GM21390 (cell line): ENCODE results near the gene CD300A.

Experiments
- ATAC-seq: cut with Tn5 transposase; IDR thresholded peaks from one replicate; pipeline ENCODE4 v1.9.1; 2021; ENCODE audit not compliant: unreplicated experiment

CD300A gene

DNA sequence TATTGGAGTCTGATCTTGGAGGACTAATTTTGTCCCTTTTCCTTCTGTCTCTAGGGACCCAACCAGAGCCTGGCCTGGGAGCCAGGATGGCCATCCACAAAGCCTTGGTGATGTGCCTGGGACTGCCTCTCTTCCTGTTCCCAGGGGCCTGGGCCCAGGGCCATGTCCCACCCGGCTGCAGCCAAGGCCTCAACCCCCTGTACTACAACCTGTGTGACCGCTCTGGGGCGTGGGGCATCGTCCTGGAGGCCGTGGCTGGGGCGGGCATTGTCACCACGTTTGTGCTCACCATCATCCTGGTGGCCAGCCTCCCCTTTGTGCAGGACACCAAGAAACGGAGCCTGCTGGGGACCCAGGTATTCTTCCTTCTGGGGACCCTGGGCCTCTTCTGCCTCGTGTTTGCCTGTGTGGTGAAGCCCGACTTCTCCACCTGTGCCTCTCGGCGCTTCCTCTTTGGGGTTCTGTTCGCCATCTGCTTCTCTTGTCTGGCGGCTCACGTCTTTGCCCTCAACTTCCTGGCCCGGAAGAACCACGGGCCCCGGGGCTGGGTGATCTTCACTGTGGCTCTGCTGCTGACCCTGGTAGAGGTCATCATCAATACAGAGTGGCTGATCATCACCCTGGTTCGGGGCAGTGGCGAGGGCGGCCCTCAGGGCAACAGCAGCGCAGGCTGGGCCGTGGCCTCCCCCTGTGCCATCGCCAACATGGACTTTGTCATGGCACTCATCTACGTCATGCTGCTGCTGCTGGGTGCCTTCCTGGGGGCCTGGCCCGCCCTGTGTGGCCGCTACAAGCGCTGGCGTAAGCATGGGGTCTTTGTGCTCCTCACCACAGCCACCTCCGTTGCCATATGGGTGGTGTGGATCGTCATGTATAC, 26.5 kb upstream of the CD300A start:
- no peak for ATAC-seq

DNA sequence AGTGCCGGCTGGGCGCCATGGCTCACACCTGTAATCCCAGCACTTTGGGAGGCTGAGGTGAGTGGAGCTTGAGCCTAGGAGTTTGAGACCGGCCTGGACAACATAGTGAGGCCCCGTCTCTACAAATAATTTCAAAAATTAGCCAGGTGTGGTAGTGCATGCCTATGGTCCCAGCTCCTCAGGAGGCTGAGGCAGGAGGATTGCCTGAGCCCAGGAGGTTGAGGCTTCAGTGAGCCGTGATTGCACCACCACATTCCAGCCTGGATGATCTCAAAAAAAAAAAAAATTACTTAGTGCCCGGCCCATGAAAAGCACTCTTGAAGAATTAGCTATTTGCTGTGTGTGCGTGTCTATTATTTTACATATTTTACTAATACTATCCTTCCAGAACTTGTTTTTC, 24.9 kb upstream of the CD300A start:
- no peak for ATAC-seq

DNA sequence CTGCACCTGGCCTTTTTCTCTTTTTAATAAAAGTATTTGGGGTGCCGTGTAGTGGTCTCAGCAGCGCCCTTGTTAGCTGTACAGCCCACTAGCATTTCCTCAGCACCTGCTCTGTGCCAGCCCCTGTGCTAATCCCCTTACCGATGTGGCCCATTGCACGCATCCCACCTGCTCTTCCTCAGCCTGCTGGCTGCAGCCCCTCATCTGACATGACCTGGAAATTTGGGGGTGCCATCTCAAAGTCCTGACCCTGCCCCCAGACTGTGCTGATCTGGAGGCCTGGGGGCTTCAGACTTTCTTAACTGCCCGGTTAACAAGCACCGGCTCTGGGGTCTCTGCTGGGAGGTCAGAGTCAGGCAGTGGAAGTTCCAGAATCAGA, 24.2 kb upstream of the CD300A start:
- no peak for ATAC-seq

DNA sequence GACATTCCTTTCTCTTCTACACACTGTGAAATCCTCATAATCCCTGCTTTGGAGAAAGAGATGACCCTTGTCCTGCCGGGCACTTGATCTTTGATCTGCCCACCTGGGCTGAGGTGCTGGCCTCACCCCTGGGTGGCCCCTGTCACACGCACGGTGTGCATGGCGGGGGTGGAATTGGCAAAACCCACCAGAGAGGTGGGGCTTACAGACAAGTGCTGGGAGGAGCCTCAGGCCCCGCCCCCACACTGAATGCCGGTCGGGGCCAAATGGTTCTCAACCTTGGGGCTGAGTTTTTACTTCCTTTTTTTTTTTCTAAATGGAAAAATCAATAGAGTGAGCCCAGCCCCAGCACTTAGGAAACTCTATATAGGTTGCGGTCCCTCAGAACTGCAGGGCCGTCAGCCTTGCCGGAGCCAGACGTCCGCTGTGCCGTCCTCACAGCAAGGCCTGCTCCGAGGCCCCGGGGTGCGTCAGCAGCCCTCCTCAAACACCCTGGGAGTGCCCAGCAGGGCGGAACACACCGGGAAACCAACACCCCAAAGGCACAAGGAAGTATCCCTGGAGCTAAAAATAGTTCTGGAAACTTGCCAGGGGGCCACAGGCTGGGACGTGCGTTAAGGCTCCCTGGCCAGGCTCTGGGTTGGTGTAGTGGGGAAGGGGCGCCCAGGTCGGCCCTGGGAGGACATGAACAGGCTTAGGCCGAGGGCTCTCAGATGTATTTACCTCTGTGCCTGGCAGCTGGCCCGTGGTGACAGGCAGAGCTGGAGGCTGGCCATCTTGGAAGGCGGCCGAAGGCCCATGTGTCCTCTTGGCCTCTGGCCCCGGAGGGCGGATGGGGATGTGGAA, 23.5 kb upstream of the CD300A start:
- peak; percentile 51 for ATAC-seq

DNA sequence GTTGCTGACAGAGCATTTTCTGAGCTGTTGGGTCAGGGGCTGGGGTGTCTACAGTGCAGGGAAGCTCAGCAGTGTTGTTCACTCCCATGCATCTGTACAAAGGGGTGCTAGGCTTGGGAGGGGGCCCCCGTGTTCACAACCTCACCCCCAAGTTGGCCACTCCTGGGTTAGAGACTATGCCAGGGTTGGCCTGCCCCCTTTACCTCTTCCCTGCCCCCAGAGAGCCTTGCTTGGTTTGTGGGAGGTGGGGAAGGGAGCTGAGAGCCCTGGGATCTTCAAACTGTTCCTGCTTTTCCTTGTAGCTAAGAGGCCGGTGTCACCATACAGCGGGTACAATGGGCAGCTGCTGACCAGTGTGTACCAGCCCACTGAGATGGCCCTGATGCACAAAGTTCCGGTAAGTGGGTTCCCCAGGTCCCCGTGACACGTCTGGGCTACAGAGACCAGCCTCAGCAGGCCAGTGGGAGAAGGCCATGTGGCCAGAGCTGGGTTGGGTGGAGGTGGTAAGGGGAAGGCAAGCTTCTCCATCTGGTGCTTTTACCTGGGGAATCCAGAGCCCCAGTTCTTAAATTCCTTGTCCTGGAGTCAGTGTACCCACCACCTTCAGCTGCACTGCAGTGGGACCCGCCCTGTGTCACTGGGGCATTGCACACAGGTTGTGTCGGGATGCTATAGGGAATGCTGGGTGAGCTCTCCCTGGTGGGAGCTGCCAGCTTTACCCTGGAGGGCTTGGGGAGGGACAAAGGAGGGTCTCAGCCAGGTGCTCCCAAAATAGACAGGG, 22.7 kb upstream of the CD300A start:
- ATAC-seq, result no peak

DNA sequence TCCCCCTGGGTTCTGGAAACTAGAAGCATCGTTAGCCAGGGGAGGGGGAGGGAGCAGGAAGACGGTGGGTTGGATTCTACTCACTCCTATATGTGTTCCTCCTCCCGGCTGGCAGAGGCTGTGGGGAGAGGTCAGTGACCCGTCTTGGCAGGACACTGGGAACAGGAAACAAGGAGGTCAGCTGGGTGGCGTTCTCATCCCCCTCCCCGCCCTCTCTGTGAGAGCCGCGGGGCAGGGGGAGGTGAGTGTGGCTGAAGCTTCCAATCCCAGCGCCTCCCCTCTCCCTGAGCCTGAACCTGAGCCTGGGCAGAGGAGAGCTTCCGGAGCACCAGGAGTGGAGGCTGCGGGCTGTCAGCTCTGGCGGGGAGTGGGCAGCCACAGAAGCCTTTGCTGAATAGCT, 22.0 kb upstream of the CD300A start:
- ATAC-seq, result no peak

DNA sequence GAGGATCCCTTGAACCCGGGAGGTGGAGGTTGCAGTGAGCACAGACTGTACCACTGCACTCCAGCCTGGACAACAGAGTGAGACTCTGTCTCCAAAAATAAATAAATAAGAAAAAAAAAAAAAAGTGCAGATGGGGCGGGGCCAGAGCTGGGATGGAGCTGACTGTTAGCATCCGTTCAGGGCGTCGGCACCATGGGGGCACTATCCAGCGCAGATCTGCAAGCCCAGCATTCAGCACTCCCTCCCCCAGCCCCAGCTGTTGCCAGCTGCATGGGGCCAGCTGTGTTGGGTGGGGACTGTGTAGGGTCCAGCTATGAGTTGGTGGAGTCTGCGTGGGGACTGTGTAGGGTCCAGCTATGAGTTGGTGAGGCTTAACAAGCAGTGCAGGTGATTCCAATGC, 21.3 kb upstream of the CD300A start:
- no peak for ATAC-seq

DNA sequence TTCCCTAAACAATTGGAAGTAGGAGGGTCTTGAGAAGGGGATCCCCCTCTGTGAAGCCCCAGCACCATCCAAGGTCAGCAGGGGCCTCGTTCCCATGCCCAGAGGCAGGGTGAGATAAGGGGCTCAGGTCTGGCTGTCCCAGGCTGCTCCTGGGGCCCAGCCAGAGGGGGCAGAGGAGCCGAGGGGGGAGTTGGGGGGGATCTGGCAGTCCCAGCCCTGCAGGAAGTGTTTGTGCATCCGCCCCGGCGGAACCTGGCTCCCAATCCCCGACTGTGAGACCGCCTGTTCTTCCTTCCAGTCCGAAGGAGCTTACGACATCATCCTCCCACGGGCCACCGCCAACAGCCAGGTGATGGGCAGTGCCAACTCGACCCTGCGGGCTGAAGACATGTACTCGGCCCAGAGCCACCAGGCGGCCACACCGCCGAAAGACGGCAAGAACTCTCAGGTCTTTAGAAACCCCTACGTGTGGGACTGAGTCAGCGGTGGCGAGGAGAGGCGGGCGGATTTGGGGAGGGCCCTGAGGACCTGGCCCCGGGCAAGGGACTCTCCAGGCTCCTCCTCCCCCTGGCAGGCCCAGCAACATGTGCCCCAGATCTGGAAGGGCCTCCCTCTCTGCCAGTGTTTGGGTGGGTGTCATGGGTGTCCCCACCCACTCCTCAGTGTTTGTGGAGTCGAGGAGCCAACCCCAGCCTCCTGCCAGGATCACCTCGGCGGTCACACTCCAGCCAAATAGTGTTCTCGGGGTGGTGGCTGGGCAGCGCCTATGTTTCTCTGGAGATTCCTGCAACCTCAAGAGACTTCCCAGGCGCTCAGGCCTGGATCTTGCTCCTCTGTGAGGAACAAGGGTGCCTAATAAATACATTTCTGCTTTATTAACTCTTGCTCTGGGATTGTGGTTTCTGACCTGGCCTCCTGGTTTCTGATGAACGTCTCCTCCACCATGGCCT, 19.6 kb upstream of the CD300A start:
- no peak for ATAC-seq

DNA sequence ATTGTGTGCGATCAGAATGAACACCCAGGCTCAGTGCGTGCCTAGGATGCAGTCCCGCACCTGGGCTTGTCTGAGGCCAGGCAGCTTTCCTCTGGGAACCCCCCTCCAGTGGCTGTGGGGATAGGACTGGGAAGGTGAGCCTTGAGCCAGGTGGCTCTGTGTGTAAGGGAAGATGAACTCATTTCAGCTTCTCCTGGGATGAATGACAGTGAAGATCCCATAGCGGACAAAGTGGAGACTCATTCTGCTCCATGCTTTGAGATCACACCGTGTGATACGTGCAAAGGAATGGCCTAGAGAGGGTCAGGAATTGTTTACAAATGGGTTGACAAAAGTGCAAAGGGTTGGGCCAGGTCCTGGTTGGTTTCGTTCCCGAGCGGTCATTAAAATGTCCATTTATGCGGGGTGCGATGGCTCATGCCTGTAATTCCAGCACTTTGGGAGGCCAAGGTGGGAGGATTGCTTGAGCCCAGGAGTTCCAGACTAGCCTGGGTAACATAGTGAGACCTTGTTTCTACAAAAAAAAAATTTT, 18.7 kb upstream of the CD300A start:
- no peak for ATAC-seq

DNA sequence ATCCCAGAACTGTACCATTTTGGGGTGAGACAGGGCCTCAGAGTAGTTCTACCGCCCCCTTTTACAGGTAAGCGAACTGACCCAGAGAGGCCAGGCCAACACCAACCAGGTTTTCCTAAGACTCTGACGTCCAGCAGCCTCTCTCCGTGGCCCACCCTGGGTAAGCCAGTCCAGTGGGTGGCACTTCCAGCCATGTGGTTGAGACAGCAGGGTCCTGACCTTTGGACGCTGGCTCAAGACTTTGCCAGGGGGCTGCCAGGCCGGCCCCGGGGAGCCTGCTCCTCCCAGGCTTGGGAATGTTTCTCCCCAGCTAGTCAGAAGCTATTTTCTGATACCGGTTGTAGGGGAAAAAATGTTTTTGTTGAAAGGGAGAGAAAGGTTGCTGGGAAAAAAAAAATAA, 17.7 kb upstream of the CD300A start:
- no peak for ATAC-seq

DNA sequence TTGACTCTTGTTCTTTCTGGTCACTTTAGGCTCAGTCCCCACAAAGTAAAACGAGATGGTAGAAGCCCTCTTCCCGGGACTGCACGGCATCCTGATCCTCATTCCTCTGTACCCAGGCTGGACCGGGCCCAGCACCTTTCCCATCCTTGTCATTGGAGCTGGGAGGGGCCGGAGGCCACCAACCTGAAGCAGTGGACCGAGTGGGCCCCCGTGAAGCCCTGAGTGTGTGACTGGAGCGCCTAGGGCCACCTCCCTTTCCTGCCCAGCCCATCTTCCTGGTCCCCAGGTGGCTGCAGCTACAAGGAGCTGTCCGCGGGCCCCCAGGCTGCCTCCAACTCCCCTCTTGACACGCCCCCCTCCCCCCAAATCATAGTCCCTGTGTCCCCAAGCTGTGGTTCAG, 17.1 kb upstream of the CD300A start:
- ATAC-seq, result no peak

DNA sequence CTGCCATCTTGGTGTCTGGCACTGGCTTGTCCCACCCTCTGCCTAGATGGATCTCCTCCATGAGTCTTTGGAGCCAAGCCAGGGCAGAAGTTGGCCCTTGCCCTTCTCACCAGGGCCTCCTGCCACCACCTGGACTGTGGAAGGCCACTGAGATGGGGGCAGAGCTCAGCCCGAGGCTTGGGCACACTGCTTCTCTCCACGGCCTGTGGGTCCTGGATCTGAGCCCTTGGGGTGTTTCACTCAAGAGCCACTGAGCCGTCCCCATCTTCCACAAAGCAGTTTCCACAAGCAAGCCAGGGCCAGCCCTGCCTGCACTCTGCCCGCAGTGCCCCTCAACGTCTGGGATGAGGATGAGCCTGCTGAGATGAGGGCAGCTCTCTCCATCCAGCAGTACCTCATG, 16.7 kb upstream of the CD300A start:
- no peak for ATAC-seq

DNA sequence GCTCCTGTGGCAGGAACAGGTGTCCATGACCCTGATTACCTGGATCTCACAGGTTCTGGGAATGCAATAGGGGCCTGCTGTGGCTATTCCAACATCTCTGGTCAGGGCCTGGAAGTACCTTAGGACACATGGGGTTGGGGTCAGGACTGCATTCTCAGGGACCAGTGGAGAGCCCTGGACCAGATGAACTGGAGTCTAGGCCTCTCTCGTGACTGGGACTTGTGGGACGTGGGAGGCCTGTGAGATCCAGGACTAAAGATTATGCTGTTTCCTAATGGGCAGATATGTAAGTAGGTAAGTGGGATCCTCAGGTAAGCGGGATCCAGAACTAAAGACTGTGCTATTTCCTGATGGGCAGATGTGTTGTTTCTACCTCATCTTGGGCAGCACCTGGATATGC, 16.2 kb upstream of the CD300A start:
- ATAC-seq, result no peak

DNA sequence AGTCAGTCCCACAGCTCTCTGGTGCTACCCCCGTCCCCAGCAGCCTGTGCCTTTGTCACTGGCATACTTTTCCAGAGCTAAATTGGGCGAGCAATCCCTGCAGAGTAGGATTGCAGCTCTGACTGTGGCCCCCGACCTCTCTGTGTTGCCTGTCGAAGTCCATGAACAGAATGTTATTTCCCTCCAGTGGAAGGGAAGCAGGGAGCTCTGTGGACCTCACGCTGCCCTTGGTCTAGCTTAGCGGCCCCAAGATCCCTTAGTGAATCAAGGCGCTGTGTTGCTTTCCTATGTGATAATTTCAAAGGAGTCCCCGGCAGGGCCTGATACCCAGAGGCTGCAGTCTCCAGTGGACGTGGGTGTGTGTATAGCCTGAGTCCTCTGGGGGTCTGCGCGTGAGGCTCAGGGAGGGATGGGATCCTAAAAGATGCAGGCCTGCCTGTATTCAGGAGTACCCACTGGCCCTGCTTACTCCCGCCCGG, 15.5 kb upstream of the CD300A start:
- ATAC-seq, result no peak

DNA sequence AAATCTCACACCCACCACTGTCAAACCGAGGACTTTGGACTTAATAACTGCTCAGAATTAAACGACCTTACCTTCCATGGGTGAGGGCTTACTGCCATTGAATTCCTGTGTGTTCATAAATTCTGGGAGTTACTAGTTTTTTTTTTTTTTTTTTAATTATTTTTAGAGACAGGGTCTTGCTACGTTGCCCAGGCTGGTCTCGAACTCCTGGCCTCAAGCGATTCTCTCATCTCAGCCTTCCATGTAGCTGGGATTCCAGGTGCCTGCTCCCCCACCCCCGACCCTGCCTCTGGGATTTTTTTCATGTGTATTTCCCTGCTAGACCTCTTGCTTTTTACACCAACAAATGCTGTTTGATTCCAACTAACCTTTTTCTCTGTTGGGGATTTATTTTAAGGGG, 14.9 kb upstream of the CD300A start:
- ATAC-seq, result no peak

DNA sequence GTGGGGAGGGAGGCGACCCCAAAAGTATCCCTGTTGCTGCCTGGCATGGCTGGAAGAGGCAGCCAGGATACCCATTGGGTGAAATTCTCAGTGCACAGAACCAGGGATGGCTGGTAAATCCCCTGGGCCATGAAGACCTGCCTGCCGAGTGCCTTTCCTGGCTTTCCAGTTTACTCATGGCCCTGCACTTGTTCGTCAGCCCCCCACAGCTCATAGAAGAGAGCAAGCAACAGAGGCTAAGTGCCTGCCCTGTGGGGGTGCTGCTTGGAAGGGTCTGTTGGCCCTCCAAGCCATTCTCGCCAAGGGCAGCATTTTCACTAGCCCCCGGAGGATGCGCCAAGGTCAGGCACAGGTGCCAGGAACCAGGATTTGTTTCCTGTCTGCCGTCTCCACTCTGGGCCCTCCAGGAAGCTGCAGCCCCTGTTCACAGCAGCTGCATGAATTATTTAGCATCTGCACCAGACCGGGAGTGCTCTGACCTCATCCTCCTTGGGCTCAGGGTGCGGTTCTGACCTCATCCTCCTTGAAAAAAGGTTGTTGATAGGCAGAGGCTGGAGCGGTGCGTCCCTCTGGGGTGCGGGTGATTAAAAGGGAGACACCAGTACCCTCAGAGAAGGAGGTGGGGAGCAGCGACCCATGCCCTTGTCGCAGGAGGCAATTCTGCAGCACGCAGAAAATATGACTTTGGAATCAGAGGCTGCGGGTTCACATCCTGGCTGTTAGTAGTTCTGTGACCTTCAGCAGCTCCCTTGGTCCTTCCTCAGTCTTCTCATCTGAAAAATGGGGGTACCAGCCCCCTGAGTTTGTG, 14.2 kb upstream of the CD300A start:
- ATAC-seq, result no peak

DNA sequence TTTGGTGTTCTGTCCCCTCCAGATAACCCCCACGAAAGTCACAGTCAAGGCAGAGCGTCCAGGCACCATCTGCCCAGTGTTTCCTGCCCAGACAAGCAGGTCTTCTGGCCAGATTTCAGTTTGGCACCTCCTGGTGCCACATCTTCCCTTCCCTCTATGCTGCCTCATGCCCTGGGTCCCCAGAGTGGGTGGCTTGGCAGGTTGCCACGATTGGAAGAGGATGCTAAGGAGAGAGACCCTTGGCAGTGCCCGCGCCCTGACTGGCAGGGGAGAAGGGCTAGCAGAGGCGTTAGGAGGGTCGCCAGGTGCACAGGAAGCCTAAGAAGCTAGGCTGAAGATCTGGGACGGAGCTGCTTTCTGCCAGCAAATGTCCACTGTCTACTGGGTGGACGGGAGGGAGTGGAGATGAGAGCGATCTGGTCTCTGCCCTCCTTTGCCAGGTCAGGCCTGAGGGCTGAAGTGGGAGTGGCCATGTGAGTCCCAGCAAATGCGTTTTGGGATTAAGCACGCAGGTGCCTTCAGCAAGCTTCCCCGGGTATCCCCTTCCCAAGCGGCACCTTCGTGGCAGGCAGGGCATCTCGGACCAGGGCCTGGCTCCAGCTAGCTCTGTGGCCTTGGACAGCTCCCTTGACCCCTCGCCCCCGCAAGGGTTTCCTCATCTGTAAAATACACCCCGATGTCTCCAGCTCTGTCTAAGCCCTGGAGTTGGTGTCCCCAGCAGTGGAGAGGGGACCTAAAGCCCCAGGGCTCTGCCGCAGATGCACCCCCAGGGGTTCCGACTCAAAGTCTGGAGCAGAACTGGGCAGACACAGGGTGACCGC, 13.4 kb upstream of the CD300A start:
- ATAC-seq, result no peak

DNA sequence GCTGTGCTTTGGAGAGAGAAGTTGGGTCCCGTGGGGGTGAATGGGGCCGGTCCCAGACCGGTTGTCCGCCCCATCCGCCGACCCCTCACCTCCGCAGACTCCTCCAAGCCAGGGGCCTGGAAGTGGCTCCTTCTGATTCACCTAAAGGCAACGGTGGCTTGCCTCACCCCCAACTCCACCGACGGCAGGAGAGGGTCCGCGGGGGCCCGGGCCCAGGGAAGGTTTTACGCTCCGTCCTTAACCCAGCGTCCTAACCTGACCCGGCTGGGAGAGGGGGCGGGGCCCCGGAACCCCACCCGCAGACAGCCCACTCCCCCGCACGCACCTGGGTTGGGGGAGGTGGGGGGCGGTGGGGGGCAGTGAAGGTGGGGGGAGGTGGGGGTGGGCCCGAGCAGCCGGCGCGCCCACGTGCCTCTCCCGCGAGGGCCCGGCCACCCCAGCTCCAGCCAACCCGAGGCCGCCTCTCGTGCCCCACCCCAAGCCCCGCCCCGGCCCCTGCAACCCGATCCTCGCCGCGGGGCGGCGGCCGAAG, 12.7 kb upstream of the CD300A start:
- peak; percentile 21 for ATAC-seq
